SH-SY5Y (cell line): ENCODE data around the gene HOXC5.

Experiments used
- GATA2 ChIP-seq: IDR thresholded peaks from 2 replicates; pipeline ENCODE4 v1.6.1; 2011; ENCODE audit warnings: mild to moderate bottlenecking, low read depth, low read length
- GATA3 ChIP-seq: IDR thresholded peaks from 2 replicates; pipeline ENCODE4 v1.6.1; 2011; ENCODE audit warnings: low read depth, mild to moderate bottlenecking, low read length, moderate library complexity

DNA sequence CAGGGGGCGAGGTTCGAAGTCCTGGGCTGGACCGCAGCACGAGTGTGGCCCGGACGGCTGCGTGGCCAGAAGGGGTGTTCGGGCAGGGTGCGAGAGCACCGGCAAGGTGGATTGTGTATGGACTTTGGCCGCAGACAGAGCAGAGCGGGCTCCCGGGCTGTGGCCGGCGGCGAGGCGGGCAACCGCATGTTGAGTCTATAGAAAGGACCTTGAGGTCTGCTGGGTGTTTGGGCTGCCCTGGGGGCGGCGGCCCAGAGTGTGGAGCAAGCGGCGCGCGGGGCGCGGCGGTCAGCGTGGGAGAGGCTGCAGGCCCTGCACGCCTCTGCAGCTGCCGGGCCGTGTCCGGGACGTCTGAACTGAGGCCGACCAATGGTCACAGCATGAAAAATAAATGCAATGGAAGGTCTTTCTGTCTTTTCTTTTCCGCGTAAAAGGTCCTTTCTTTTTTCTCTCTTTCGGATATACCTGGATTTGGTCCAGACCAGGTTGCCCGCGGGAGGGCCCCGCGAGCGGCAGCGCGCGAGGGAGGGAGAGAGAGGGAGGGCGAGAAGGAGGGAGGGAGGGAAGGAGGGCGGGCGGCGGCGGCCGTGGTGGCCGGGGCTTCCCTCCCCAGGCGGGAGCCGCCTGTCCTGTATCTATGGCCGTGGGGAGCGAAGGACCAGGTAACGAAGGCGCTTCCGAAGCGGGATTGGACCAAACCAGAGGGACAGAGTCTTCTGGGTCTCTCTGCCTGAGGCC is 38.4 kb upstream of the HOXC5 start:
- no peak for TF ChIP-seq GATA3
- no peak for TF ChIP-seq GATA2
